K562 (cell line): ENCODE results near the gene SLC8A2. TPM values are rescaled to one million over a fixed set of nuclear protein-coding genes. Genes with fewer than 3 reads are reported as not detected.

Experiments used
- AFF1 ChIP-seq, 2 experiments: fragments of 450-650 bp; IDR thresholded peaks; 2 replicates each; pipeline ENCODE4 v1.6.1; 2018; ENCODE audit warnings: mild to moderate bottlenecking in 2 of 2, low read depth in 1 of 2; ENCODE audit not compliant: partially characterized antibody in 2 of 2
- BRF1 ChIP-seq: IDR thresholded peaks from 3 replicates; pipeline ENCODE4 v1.6.1; 2011; ENCODE audit warnings: borderline replicate concordance, mild to moderate bottlenecking; ENCODE audit not compliant: insufficient read length; ENCODE audit errors: extremely low read depth
- CUX1 ChIP-seq: fragments of 200-800 bp; sonication (Bioruptor generic); IDR thresholded peaks from 2 replicates; pipeline ENCODE4 v1.6.1; 2016; ENCODE audit warnings: missing genetic modification characterization, missing compliant biosample characterization
- DIDO1 ChIP-seq: fragments of 450-650 bp; IDR thresholded peaks from 2 replicates; pipeline ENCODE4 v1.6.1; 2016; ENCODE audit warnings: low read depth, missing biosample characterization, missing genetic modification characterization
- ETV5 ChIP-seq: sonication (generic); formaldehyde crosslinking; IDR thresholded peaks from 2 replicates; pipeline ENCODE4 v1.4.0; 2020; ENCODE audit warnings: low read depth, mild to moderate bottlenecking, missing genetic modification reagents
- KLF13 ChIP-seq: fragments of 450-650 bp; IDR thresholded peaks from 2 replicates; pipeline ENCODE4 v1.6.1; 2016; ENCODE audit warnings: missing genetic modification characterization, low read depth, mild to moderate bottlenecking, missing compliant biosample characterization, moderate library complexity, borderline replicate concordance
- MAZ ChIP-seq, 2 experiments: fragments of 450-650 bp in 1 of 2; sonication (generic) in 1 of 2; formaldehyde crosslinking; IDR thresholded peaks in 1 of 2; conservative IDR thresholded peaks in 1 of 2; 2 replicates each; pipeline versions ENCODE4 v1.4.0 to v1.5.0; 2020; ENCODE audit warnings: mild to moderate bottlenecking in 1 of 2, missing genetic modification reagents in 1 of 2
- RBM25 ChIP-seq: fragments of 200-400 bp; formaldehyde crosslinking; IDR thresholded peaks from 2 replicates; pipeline ENCODE4 v1.6.1; 2018; ENCODE audit warnings: low read length, low read depth, moderate library complexity; ENCODE audit not compliant: severe bottlenecking
- SRSF3 ChIP-seq: fragments of 200-400 bp; formaldehyde crosslinking; IDR thresholded peaks from 2 replicates; pipeline ENCODE4 v1.6.1; 2016; ENCODE audit warnings: mild to moderate bottlenecking, low read length, moderate library complexity; ENCODE audit not compliant: insufficient read depth
- ZNF253 ChIP-seq: fragments of 250-450 bp; sonication (Bioruptor Pico); conservative IDR thresholded peaks from 2 replicates; pipeline ENCODE4 v1.6.1; 2021; ENCODE audit warnings: mild to moderate bottlenecking
- ZNF431 ChIP-seq: sonication (generic); formaldehyde crosslinking; IDR thresholded peaks from 2 replicates; pipeline ENCODE4 v1.8.0; 2022; ENCODE audit warnings: mild to moderate bottlenecking, missing genetic modification reagents
- ZNF518B ChIP-seq: fragments of 250-450 bp; sonication (Bioruptor Pico); IDR thresholded peaks from 2 replicates; pipeline ENCODE4 v1.5.0; 2021; ENCODE audit warnings: mild to moderate bottlenecking, moderate library complexity
- polyA plus RNA-seq, 8 experiments: library from polyadenylated mRNA; depleted of rRNA in 4 of 8; stranded (reverse) in 5 of 8; unstranded in 3 of 8; fragments of >200 nt; fragmentation: Nextera tagmentation in 2 of 8; fragmentation: Illumina TruSeq in 1 of 8; extraction: Ambion mirVana in 2 of 8; extraction: Trizol in 1 of 8; gene quantifications; 2 replicates each; pipeline versions ENCODE4 v1.2.1 to v1.2.3, GENCODE V29; 2011 to 2014; ENCODE audit warnings: inconsistent platforms in 1 of 8, missing spikeins in 1 of 8
- total RNA-seq, 7 experiments: library from RNA; depleted of rRNA in 6 of 7; stranded (reverse); fragments of >200 nt in 6 of 7; fragmentation: Illumina TruSeq in 2 of 7; extraction: Trizol in 2 of 7; gene quantifications; 2 replicates each; pipeline versions ENCODE4 v1.2.1 to v1.2.3, GENCODE V29; 2011 to 2021; ENCODE audit warnings: low replicate concordance in 1 of 7

The SLC8A2 gene
- total and polyA plus RNA-seq, 9 of the 15 experiments (the other 6 are each of a cell fraction or from before 2014, with no cell fraction given), result 0.07 to 0.66 (median 0.24) TPM; not detected in 3

- TF ChIP-seq ETV5 (CRISPR knock-in tag), result 0 out of 2 replicates have a peak, but pooled peaks have one; percentile 5
- no peak for TF ChIP-seq SRSF3
- TF ChIP-seq ZNF431 (CRISPR knock-in tag), result no peak
- peak; percentile 94 for TF ChIP-seq KLF13
- peak in 1 of 2 experiments; percentile 32 for TF ChIP-seq AFF1 (IDR thresholded peaks at IDR 0.05; ENCODE audit: low read depth in 1 of 2, partially characterized antibody in 2 of 2)
- TF ChIP-seq DIDO1 (tag), result peak; percentile 94
- no peak for TF ChIP-seq ZNF518B (CRISPR knock-in tag)
- peak; percentile 96 for TF ChIP-seq RBM25
- peak; percentile 94 to 95 for TF ChIP-seq MAZ (CRISPR knock-in tag; conservative IDR thresholded peaks at IDR 0.05 in 1 of 2, IDR thresholded peaks at IDR 0.05 in 1 of 2)
- TF ChIP-seq BRF1, result no peak
- no peak for TF ChIP-seq CUX1 (CRISPR knock-in tag)
- peak; percentile 64; the same call in 1 of the 2 replicates for TF ChIP-seq ZNF253
Observed at GRCh38 chr19:47483800-47484690, 12.4 kb upstream of the SLC8A2 start, which contains the start of gene KPTN (continued).
